Islet of Langerhans (tissue), 1 donor: Measurements from ENCODE around the gene INVS.
"Not testable (repeated sequence)": the region's sequence is repeated elsewhere in the genome, so short reads cannot be mapped to it uniquely, and the experiment has no call there.

Source experiments
- FAIRE-seq: peaks from one replicate; lab custom pipeline; 2011; peaks lifted over from hg19 to GRCh38; lab: Jason Lieb, UNC

Gene INVS, protein sequence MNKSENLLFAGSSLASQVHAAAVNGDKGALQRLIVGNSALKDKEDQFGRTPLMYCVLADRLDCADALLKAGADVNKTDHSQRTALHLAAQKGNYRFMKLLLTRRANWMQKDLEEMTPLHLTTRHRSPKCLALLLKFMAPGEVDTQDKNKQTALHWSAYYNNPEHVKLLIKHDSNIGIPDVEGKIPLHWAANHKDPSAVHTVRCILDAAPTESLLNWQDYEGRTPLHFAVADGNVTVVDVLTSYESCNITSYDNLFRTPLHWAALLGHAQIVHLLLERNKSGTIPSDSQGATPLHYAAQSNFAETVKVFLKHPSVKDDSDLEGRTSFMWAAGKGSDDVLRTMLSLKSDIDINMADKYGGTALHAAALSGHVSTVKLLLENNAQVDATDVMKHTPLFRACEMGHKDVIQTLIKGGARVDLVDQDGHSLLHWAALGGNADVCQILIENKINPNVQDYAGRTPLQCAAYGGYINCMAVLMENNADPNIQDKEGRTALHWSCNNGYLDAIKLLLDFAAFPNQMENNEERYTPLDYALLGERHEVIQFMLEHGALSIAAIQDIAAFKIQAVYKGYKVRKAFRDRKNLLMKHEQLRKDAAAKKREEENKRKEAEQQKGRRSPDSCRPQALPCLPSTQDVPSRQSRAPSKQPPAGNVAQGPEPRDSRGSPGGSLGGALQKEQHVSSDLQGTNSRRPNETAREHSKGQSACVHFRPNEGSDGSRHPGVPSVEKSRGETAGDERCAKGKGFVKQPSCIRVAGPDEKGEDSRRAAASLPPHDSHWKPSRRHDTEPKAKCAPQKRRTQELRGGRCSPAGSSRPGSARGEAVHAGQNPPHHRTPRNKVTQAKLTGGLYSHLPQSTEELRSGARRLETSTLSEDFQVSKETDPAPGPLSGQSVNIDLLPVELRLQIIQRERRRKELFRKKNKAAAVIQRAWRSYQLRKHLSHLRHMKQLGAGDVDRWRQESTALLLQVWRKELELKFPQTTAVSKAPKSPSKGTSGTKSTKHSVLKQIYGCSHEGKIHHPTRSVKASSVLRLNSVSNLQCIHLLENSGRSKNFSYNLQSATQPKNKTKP

GRCh38 chr9:100098887-100099721 is at the start of gene INVS, which contains the start of gene ERP44:
TSS of gene INVS (plus strand) at chr9:100099243. CDS start at chr9:100104522, 5,279 bp downstream.
TSS of gene ERP44 (minus strand) at chr9:100099000. CDS start at chr9:100098840, 160 bp downstream.
- FAIRE-seq = peak; percentile 55

- FAIRE-seq = no peak
Measured at GRCh38 chr9:100049551-100049950, 49.5 kb upstream of the INVS start.

GRCh38 chr9:100052375-100052774 is 46.7 kb upstream of the INVS start:
- FAIRE-seq = no peak

- FAIRE-seq = no peak
Measured at GRCh38 chr9:100056561-100056960, 42.5 kb upstream of the INVS start.

DNA sequence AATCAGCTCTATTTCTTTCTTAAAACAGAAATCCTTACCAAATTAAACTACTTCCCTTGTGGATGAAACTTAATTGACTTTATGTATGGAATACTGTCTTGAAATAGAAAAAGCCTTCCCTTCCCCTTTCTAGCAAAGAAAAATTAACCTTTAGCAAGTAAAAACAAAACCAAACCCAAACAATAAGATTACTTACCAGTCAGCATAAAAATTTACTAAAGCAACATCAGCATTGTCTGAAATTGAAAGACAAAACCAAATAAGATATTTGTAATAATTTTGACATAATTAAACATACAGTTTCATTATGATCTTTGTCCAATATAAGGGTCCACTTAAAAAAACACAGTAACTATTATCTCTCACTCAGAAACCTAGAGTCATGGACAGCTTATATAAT is 41.4 kb upstream of the INVS start:
- FAIRE-seq = no peak

DNA sequence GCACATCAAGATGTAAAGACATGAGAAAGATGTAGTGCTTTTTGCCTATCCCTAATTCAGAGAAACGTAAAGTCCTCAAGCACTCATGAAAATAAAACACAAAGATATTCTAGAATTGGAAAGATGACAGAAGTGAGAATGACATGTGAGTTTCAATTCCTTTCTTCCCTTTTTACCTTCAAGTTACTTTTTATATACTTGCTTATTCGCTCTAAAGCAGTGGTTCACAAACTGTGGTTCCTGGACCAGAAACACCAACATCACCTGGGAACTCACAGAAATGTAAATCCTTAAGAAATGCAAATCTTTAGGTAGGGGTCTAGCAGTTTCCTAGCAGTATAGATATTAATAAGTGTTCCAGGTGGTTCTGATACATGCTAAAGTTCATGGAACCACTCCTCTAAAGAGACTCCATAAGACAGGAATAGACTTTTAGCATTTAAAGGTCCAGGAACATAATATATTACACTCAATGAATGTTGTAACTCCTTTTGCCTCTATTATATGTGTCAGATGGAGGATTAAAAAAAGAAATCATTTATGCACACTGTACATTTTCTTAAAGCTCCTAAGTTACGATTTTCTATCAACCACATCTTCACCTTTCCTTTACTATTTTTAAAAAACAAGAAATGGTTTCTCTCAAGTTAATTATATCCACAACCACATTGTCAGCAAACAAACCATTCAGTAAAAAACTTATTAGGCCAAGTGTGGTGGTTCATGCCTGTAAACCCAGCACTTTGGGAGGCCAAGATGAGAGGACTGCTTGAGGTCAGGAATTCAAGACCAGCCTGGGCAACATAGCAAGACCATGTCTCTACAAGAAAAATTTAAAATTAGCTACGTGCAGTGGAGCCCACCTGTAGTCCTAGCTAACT is 40.1 kb upstream of the INVS start:
- FAIRE-seq = no peak

DNA sequence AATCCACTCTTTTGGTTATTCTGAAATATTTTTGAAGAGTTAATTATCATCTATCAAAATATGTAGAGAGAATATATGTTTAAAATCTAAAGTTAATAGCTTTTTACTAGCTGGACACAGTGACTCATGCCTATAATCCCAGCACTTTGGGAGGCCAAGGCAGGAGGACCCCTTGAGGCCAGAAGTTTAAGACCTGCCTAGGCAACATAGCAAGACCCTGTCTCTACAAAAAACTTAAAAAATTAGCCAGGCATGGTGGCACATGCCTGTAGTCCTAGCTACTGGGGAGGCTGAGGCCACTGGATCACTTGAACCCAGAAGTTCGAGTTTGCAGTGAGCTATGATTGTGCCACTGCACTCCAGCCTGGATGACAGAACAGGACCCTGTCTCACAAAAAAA is 36.4 kb upstream of the INVS start:
- FAIRE-seq = not testable (repeated sequence)

DNA sequence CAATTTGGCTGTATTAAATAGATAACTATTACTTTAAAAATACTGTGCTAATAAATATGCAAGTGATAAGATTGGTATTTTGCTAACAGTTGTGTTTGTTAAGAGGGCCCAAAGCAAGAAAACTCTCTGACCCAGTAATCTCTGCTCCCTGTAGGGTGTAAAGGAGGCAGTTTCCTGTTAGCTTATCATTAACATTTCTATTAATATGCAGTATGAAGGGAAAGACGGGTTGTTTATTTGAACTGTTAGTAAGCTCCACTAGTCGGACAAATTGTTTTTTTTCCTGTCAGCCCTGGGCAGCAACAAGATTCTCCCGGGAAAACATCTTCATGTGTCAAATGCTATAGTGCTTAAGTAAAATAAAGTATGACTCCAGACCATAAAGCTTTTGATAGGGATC is 35.9 kb upstream of the INVS start:
- no peak for FAIRE-seq

- no peak for FAIRE-seq
Measured at GRCh38 chr9:100064872-100065581, 34.0 kb upstream of the INVS start.

DNA sequence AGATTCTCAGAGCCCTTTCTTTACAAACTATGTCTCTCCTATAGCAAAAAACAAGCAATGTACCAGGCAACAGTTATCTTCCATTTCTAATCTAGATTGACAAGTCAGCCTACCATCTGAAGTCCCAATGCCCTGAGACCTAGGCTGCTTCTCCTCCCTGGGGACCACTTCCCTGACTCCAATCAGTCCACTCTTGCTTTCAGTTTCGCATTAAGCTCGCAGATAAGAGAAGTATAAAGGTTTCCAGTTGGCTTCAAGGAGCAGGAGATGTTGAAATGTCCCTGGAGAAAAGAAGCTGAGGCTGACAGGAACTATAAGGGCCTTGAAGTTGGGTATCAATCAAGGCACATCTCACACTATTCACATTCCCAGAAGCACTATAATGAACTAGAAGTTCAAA is 32.5 kb upstream of the INVS start:
- FAIRE-seq = no peak

GRCh38 chr9:100067990-100068389 is 31.1 kb upstream of the INVS start:
- not testable (repeated sequence) for FAIRE-seq

- peak; percentile 76 for FAIRE-seq
Measured at GRCh38 chr9:100069068-100069467, 30.0 kb upstream of the INVS start.

DNA sequence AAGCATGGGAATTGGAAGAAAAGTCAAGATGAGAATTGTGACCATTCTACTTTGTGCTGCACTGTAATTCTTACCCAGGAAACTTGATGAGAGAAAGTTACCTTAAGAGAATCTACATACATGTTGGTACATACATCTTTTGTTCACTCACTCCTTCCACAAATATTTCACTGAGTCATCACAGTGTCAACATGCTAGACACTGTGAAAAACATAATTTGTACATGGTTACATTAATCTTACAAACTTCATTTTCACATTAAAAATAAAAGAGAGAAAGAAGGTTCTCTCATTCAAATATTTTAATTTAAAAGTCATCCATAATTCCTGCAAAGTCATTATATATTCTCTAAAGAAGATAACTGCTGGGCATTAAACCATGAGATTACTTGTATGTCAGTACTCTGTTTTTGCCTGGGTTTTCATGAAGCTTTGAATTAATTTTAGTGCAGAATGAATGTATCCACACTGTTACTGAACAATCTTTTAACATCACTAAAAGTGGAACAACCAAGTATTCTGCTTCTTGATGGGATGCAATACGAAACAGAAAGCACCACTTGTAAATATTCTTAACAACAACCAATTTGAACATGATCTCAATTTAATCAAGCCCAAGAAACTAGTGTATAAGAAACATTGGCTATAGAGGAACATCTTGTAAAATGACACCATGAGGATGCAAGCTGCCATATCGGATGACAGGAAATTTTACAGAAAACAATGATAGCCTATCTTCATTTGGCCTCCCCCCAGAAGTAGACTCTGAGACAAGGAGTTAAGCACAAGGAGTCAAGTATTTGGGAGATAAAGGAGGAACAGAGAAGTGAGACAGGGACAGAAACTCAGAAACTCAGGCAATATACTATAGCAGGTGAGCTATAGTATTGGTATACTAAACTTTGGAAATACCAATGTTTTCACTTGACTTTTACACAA is 28.7 kb upstream of the INVS start:
- FAIRE-seq = no peak

GRCh38 chr9:100071271-100071670 is 27.8 kb upstream of the INVS start:
- FAIRE-seq = no peak

- FAIRE-seq = no peak
Measured at GRCh38 chr9:100072805-100073204, 26.2 kb upstream of the INVS start.

DNA sequence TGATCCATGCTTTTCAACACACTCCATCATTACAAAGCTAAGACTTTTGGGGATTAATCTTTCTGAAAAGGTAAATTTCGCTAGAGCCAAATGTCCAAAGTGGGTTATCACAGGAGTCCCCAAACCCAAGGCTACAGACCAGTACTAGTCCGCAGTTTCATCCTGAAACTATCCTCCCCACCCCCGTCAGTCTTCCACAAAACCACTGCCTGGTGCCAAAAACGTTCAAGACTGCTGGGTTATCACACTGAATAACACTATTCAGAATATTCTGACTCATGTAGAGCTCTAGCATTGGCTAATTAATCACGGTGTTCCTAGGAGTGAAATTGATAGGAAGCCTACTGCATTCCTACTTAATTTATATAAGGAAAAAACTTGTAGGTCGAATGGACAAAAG is 24.9 kb upstream of the INVS start:
- FAIRE-seq = no peak

DNA sequence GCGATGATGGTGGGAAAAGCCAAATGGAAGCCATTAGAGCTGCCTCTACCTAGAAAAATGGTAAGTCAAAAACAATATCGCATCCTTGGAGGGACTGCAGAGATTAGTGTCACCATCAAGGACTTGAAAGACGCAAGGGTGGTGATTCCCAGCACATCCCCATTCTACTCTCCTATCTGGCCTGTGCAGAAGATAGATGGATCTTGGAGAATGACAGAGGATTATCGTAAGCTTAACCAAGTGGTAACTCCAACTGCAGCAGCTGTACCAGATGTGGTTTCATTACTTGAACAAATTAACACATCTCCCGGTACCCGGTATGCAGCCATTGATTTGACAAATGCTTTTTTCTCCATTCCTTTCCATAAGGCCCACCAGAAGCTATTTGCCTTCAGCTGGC is 24.1 kb upstream of the INVS start:
- FAIRE-seq = no peak

- not testable (repeated sequence) for FAIRE-seq
Measured at GRCh38 chr9:100076256-100076655, 22.8 kb upstream of the INVS start.

- FAIRE-seq = no peak
Measured at GRCh38 chr9:100082782-100083181, 16.3 kb upstream of the INVS start.
